ENCODE data around the gene ZNF331.

DNA sequence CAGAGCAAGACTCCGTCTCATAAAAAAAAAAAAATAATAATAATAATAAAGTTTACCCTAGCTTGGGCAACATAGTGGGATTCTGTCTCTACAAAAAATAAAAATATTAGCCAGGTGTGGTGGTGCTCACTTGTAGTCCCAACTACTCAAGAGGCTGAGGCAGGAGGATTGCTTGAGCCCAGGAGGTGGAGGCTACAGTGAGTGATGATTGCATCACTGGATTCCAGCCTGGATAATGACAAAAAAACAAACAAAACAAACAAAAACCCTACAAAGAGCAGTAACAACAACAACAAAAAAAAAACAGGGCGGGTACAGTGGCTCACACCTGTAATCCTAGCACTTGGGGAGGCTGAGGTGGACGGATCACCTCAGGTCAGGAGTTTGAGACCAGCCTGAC is 45.2 kb downstream of the ZNF331 start:
- TF ChIP-seq EZH2 (IDR thresholded peaks at IDR 0.05; ENCODE audit: low read length): no peak
- TF ChIP-seq, protein P1, sequence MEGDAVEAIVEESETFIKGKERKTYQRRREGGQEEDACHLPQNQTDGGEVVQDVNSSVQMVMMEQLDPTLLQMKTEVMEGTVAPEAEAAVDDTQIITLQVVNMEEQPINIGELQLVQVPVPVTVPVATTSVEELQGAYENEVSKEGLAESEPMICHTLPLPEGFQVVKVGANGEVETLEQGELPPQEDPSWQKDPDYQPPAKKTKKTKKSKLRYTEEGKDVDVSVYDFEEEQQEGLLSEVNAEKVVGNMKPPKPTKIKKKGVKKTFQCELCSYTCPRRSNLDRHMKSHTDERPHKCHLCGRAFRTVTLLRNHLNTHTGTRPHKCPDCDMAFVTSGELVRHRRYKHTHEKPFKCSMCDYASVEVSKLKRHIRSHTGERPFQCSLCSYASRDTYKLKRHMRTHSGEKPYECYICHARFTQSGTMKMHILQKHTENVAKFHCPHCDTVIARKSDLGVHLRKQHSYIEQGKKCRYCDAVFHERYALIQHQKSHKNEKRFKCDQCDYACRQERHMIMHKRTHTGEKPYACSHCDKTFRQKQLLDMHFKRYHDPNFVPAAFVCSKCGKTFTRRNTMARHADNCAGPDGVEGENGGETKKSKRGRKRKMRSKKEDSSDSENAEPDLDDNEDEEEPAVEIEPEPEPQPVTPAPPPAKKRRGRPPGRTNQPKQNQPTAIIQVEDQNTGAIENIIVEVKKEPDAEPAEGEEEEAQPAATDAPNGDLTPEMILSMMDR (optimal IDR thresholded peaks at IDR 0.05 in 1 of 3, IDR thresholded peaks at IDR 0.05 in 1 of 3, conservative IDR thresholded peaks at IDR 0.05 in 1 of 3; ENCODE audit: extremely low read depth in 1 of 3, insufficient read depth in 2 of 3, low read length in 3 of 3): no peak

Measured in keratinocyte (primary cell).